HEK293 (cell line): ENCODE data around the gene FAM124A.

Experiments
- CTCF ChIA-PET: fragments of 350-600 bp; formaldehyde crosslinking; extraction: SDS; loops from one replicate; lab custom pipeline; 2021; ENCODE audit warnings: antibody characterized with exemption; lab: Yijun Ruan, JAX
- POLR2A ChIA-PET: fragments of 300-600 bp; formaldehyde crosslinking; extraction: SDS; loops from one replicate; lab custom pipeline; 2020; ENCODE audit warnings: antibody characterized with exemption, inconsistent platforms; lab: Yijun Ruan, JAX
- H3K27ac ChIP-seq: fragments of 200-500 bp; sonication (Bioruptor generic); 2 replicates; pipeline ENCODE4 v1.5.1; 2014; ENCODE audit warnings: low read depth, low read length, control low read depth, inconsistent platforms; ENCODE audit errors: extremely low read depth
- H3K36me3 ChIP-seq, 2 experiments: fragments of 200-500 bp in 1 of 2; sonication (Bioruptor generic) in 1 of 2; 1 replicate in 1 of 2; 2 replicates in 1 of 2; pipeline ENCODE4 v1.5.1; 2014 to 2017; ENCODE audit warnings: inconsistent platforms in 2 of 2, low read length in 2 of 2; ENCODE audit not compliant: control insufficient read depth in 2 of 2, insufficient read depth in 1 of 2
- H3K4me1 ChIP-seq: fragments of 200-500 bp; sonication (Bioruptor generic); 2 replicates; pipeline ENCODE4 v1.5.1; 2014; ENCODE audit warnings: mild to moderate bottlenecking, low read length, inconsistent platforms; ENCODE audit not compliant: control insufficient read depth, insufficient read depth
- H3K4me3 ChIP-seq: 2 replicates; pipeline ENCODE4 v1.5.1; 2011; ENCODE audit warnings: low read depth, mild to moderate bottlenecking, control low read depth, low read length, moderate library complexity
- H3K9me3 ChIP-seq: fragments of 200-500 bp; sonication (Bioruptor generic); 2 replicates; pipeline ENCODE4 v1.5.1; 2014; ENCODE audit warnings: low read depth, low read length, inconsistent platforms; ENCODE audit not compliant: control insufficient read depth, insufficient read depth
- BCL11A ChIP-seq: fragments of 450-650 bp; formaldehyde crosslinking; IDR thresholded peaks from 2 replicates; pipeline ENCODE4 v1.5.1; 2016; ENCODE audit warnings: low read depth, missing biosample characterization, missing genetic modification characterization
- KLF16 ChIP-seq: fragments of 450-650 bp; formaldehyde crosslinking; IDR thresholded peaks from 2 replicates; pipeline ENCODE4 v1.5.1; 2017; ENCODE audit warnings: missing biosample characterization, missing genetic modification characterization
- SP2 ChIP-seq: fragments of 450-650 bp; formaldehyde crosslinking; IDR thresholded peaks from 2 replicates; pipeline ENCODE4 v1.5.1; 2016; ENCODE audit warnings: missing biosample characterization, missing genetic modification characterization
- TSHZ1 ChIP-seq: fragments of 450-650 bp; formaldehyde crosslinking; IDR thresholded peaks from 2 replicates; pipeline ENCODE4 v1.5.1; 2016; ENCODE audit warnings: missing biosample characterization, missing genetic modification characterization, borderline replicate concordance
- ZBTB44 ChIP-seq: fragments of 450-650 bp; IDR thresholded peaks from 2 replicates; pipeline ENCODE4 v1.5.1; 2018; ENCODE audit warnings: missing biosample characterization, mild to moderate bottlenecking, missing genetic modification characterization
- ZBTB48 ChIP-seq: fragments of 450-650 bp; formaldehyde crosslinking; IDR thresholded peaks from 2 replicates; pipeline ENCODE4 v1.5.1; 2016; ENCODE audit warnings: missing biosample characterization, missing genetic modification characterization
- ZBTB49 ChIP-seq: fragments of 450-650 bp; formaldehyde crosslinking; IDR thresholded peaks from 2 replicates; pipeline ENCODE4 v1.5.1; 2016; ENCODE audit warnings: missing biosample characterization, missing genetic modification characterization, low read depth
- ZNF114 ChIP-seq: fragments of 450-650 bp; formaldehyde crosslinking; IDR thresholded peaks from 2 replicates; pipeline ENCODE4 v1.5.0; 2017; ENCODE audit warnings: missing biosample characterization, missing genetic modification characterization
- ZNF155 ChIP-seq: fragments of 450-650 bp; formaldehyde crosslinking; IDR thresholded peaks from 2 replicates; pipeline ENCODE4 v1.5.1; 2016; ENCODE audit warnings: missing biosample characterization, missing genetic modification characterization
- ZNF223 ChIP-seq: fragments of 450-650 bp; formaldehyde crosslinking; IDR thresholded peaks from 2 replicates; pipeline ENCODE4 v1.5.1; 2016; ENCODE audit warnings: missing biosample characterization, missing genetic modification characterization
- ZNF280C ChIP-seq: fragments of 450-650 bp; formaldehyde crosslinking; IDR thresholded peaks from 2 replicates; pipeline ENCODE4 v1.5.1; 2016; ENCODE audit warnings: missing biosample characterization, missing genetic modification characterization
- ZNF416 ChIP-seq: fragments of 450-650 bp; formaldehyde crosslinking; IDR thresholded peaks from 2 replicates; pipeline ENCODE4 v1.5.1; 2016; ENCODE audit warnings: missing biosample characterization, missing genetic modification characterization
- ZNF518A ChIP-seq: fragments of 450-650 bp; formaldehyde crosslinking; conservative IDR thresholded peaks from 2 replicates; pipeline ENCODE4 v1.5.1; 2016; ENCODE audit warnings: low read depth, missing biosample characterization, missing genetic modification characterization
- ZNF76 ChIP-seq: fragments of 450-650 bp; formaldehyde crosslinking; IDR thresholded peaks from 2 replicates; pipeline ENCODE4; 2016; ENCODE audit warnings: low read depth, missing biosample characterization, missing genetic modification characterization, borderline replicate concordance
- ZNF830 ChIP-seq: fragments of 450-650 bp; IDR thresholded peaks from 2 replicates; pipeline ENCODE4 v1.5.0; 2018; ENCODE audit warnings: missing biosample characterization, missing genetic modification characterization, low read depth, mild to moderate bottlenecking, moderate library complexity

Gene FAM124A

GRCh38 chr13:51305271-51305967 lies 83.2 kb downstream of the FAM124A start:
- ChIA-PET CTCF (no interaction called here), POLR2A (no interaction called here)
- no peaks in the 10 kb centered on the region for H3K36me3 ChIP-seq
- TF ChIP-seq SP2 (tag by site-specific recombination) (no peak), ZNF155 (no peak)
- no peaks in the 10 kb centered on the region for H3K4me1 ChIP-seq
- no peaks in the 10 kb centered on the region for H3K9me3 ChIP-seq
- H3K4me3 ChIP-seq = no peak overlapping the region
- H3K27ac ChIP-seq = no peak overlapping the region

GRCh38 chr13:51308781-51309180 lies 86.6 kb downstream of the FAM124A start:
- POLR2A ChIA-PET = no interaction called here
- H3K27ac ChIP-seq = no peak overlapping the region
- no peak for TF ChIP-seq KLF16
- H3K4me1 ChIP-seq = no peaks in the 10 kb centered on the region
- H3K9me3 ChIP-seq = no peaks in the 10 kb centered on the region
- no peaks in the 10 kb centered on the region for H3K36me3 ChIP-seq
- no peak overlapping the region for H3K4me3 ChIP-seq
- CTCF ChIA-PET = interaction anchor here (2.2 kb wide), 1 partner anchor 22 kb away, joined by 15 read pairs; no protein-coding TSS in a partner anchor

- Histone ChIP-seq H3K9me3 (no peaks in the 10 kb centered on the region), H3K4me1 (peaks cover 5% of the 10 kb centered on the region; the same call in 1 of the 2 replicates), H3K27ac (no peak overlapping the region), H3K4me3 (no peak overlapping the region), H3K36me3 (no peaks in the 10 kb centered on the region)
- ChIA-PET CTCF (no interaction called here), POLR2A (no interaction called here)
- TF ChIP-seq ZNF416 = no peak
- no peak for TF ChIP-seq ZNF223 (tag by site-specific recombination)
- TF ChIP-seq TSHZ1 (tag by site-specific recombination) = no peak
- no peak for TF ChIP-seq ZBTB49 (tag by site-specific recombination)
- no peak for TF ChIP-seq ZNF280C
- TF ChIP-seq ZNF114 = no peak
- no peak for TF ChIP-seq ZNF76
- TF ChIP-seq ZBTB44 = no peak
- TF ChIP-seq ZBTB48 (tag by site-specific recombination) = no peak
- no peak for TF ChIP-seq BCL11A (tag by site-specific recombination)
- TF ChIP-seq ZNF518A = no peak
- TF ChIP-seq ZNF830 = no peak
Measured at GRCh38 chr13:51311231-51311630, 89.0 kb downstream of the FAM124A start.
